Prostate gland (tissue), 2 donors: ENCODE data around the gene DAPL1. TPM values are rescaled to one million over a fixed set of nuclear protein-coding genes. Genes with fewer than 3 reads are reported as not detected.

Experiments
- DNase-seq: peaks from one replicate; pipeline ENCODE4 v3.0.0-alpha.2; 2019; ENCODE audit warnings: low spot score
- H3K27ac ChIP-seq, 2 donors: fragments of 200-600 bp; sonication (generic); 2 replicates each; pipeline ENCODE4 v1.5.1; 2017 to 2019
- H3K27me3 ChIP-seq: fragments of 200-600 bp; sonication (generic); replicated peaks from 2 replicates; pipeline ENCODE4 v1.5.1; 2019; ENCODE audit not compliant: insufficient read depth
- H3K36me3 ChIP-seq, 2 donors: fragments of 200-600 bp; sonication (generic); 1 replicate in 1 of 2; 2 replicates in 1 of 2; pipeline versions ENCODE4 v1.5.1 to v1.8.1; 2017 to 2019
- H3K4me1 ChIP-seq: fragments of 200-600 bp; sonication (generic); replicated peaks from 2 replicates; pipeline ENCODE4 v1.5.1; 2019
- H3K4me3 ChIP-seq, 2 donors: fragments of 200-600 bp; sonication (generic); 2 replicates each; pipeline ENCODE4 v1.5.1; 2017 to 2019
- H3K9me3 ChIP-seq: fragments of 200-600 bp; sonication (generic); 2 replicates; pipeline ENCODE4 v1.5.1; 2017
- CTCF ChIP-seq, 4 experiments: fragments of 200-600 bp in 2 of 4; fragments of 450-650 bp in 2 of 4; sonication (generic) in 2 of 4; IDR thresholded peaks; 1 replicate in 3 of 4; 2 replicates in 1 of 4; pipeline ENCODE4 v1.5.1; 2016 to 2019; ENCODE audit warnings: antibody characterized with exemption in 4 of 4, mild to moderate bottlenecking in 2 of 4, moderate library complexity in 2 of 4
- POLR2A ChIP-seq: fragments of 450-650 bp; IDR thresholded peaks from one replicate; pipeline ENCODE4 v1.6.1; 2016; ENCODE audit warnings: antibody characterized with exemption, mild to moderate bottlenecking
- POLR2AphosphoS5 ChIP-seq: sonication (generic); formaldehyde crosslinking; IDR thresholded peaks from one replicate; pipeline ENCODE4 v1.6.1; 2017; ENCODE audit warnings: antibody characterized with exemption
- WGBS: methylation state at CpG from one replicate; pipeline ENCODE4 v1.1.5; 2018; 5-methylcytosine and 5-hydroxymethylcytosine counted together
- intact Hi-C: fragments of 100-400 bp; cut with DNase I; formaldehyde crosslinking; loops from one replicate; pipeline ENCODE4 v1.14.2; 2022
- total RNA-seq, 2 donors: library from RNA; depleted of rRNA; stranded (reverse); fragments of >200 nt; gene quantifications; one replicate each; pipeline ENCODE4 v1.1.0, GENCODE V29; 2016

Gene DAPL1
- total RNA-seq, 2 donors from 2014 or later, result 19.0 TPM; not detected in 1

DNA sequence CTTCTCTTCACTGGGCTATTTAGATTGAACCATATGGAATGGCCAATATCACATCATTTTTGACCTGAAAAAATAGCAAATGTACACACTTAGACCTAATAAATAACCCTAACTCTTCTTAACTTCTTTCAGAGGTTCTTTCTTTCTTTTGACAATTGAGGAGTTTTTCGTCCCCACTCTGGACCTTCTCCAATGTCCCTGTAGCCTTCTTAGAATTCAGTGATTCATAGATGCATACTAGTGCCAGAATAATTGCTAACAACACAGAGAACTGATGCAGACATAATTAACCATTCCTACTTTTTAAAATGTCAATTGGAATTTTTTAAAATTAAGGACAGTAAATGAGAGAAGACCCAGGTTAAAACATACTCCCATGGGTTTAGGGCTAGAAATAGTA, 20.0 kb downstream of the DAPL1 start:
- no peaks in the 10 kb centered on the region for H3K4me1 ChIP-seq
- DNase-seq, result no peak
- no peaks in the 10 kb centered on the region for H3K27me3 ChIP-seq
- no peaks in the 10 kb centered on the region for H3K9me3 ChIP-seq
- H3K27ac ChIP-seq, result no peak overlapping the region
- 80% methylated on average over 1 of the region's 1 CpG for WGBS
- no peaks in the 10 kb centered on the region for H3K36me3 ChIP-seq
- TF ChIP-seq POLR2A (no peak), CTCF (IDR thresholded peaks at IDR 0.05) (no peak), POLR2AphosphoS5 (no peak)
- H3K4me3 ChIP-seq, result no peak overlapping the region
- intact Hi-C loops, result no loop called here

GRCh38 chr2:158815658-158816057, 20.5 kb downstream of the DAPL1 start:
- Histone ChIP-seq H3K4me3 (no peak overlapping the region), H3K4me1 (no peaks in the 10 kb centered on the region), H3K9me3 (no peaks in the 10 kb centered on the region), H3K27ac (no peak overlapping the region), H3K27me3 (no peaks in the 10 kb centered on the region), H3K36me3 (no peaks in the 10 kb centered on the region)
- TF ChIP-seq CTCF (IDR thresholded peaks at IDR 0.05) (no peak), POLR2A (no peak), POLR2AphosphoS5 (no peak)
- WGBS, result 51% methylated on average over 5 of the region's 5 CpGs
- intact Hi-C loops, result no loop called here
- DNase-seq, result no peak

DNA sequence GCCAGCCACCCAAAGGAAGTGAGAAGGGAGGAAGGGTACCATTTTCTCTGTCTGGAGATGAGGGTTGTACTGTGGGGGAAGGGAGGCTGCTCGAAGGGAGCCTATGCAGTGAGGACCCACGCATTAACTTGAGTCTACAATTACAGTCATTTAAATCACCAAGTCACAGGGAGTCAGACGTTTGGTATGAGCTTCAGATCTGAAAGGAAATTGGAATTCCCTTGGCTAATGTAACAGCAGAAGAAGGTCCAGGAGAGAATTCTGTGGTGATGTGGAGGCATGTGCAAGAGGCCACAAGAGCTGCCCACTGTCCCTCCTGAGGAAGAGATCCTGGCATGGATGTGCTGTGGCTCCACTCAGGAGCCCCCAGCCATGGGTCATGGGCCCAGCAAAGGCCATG, 22.5 kb downstream of the DAPL1 start:
- H3K4me3 ChIP-seq, result no peak overlapping the region
- TF ChIP-seq POLR2A, result no peak
- no peak for TF ChIP-seq CTCF (IDR thresholded peaks at IDR 0.05)
- TF ChIP-seq POLR2AphosphoS5, result no peak
- 85% methylated on average over 3 of the region's 3 CpGs for WGBS
- H3K9me3 ChIP-seq, result no peaks in the 10 kb centered on the region
- no peaks in the 10 kb centered on the region for H3K4me1 ChIP-seq
- H3K36me3 ChIP-seq, result no peaks in the 10 kb centered on the region
- H3K27me3 ChIP-seq, result no peaks in the 10 kb centered on the region
- no peak for DNase-seq
- intact Hi-C loops, result no loop called here
- no peak overlapping the region for H3K27ac ChIP-seq

DNA sequence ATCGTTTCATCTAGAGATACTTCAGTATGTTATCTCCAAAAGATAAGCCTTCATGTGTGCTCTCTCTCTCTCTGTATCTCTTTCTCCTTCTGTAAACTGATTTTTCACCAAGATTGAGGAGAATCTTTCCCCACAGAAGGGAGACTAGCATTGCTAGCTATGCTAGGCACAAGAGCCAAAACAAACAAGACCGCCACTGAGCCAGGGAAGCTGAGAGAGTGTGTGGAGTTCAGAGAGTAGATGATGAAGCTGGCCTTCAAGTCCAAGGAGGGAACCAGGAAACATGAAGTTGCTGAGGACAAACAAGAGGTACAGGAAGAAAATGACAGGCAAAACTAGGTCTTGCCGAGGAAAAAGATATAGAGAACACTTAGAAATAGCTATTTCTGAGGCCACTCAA, 23.4 kb downstream of the DAPL1 start:
- TF ChIP-seq POLR2A (no peak), CTCF (IDR thresholded peaks at IDR 0.05) (no peak), POLR2AphosphoS5 (no peak)
- Histone ChIP-seq H3K4me1 (no peaks in the 10 kb centered on the region), H3K36me3 (no peaks in the 10 kb centered on the region), H3K4me3 (no peak overlapping the region), H3K27ac (no peak overlapping the region), H3K9me3 (no peaks in the 10 kb centered on the region), H3K27me3 (no peaks in the 10 kb centered on the region)
- intact Hi-C loops, result no loop called here
- no peak for DNase-seq
- 40% methylated on average over 3 of the region's 3 CpGs for WGBS

- 78% methylated on average over 13 of the region's 13 CpGs for WGBS
- intact Hi-C loops, result no loop called here
- Histone ChIP-seq H3K9me3 (no peaks in the 10 kb centered on the region), H3K36me3 (no peaks in the 10 kb centered on the region), H3K4me1 (no peaks in the 10 kb centered on the region), H3K27ac (no peak overlapping the region), H3K27me3 (no peaks in the 10 kb centered on the region), H3K4me3 (no peak overlapping the region)
- TF ChIP-seq POLR2AphosphoS5, result no peak
- TF ChIP-seq POLR2A, result no peak
- TF ChIP-seq CTCF (IDR thresholded peaks at IDR 0.05), result no peak
- no peak for DNase-seq
These were observed 27.1 kb downstream of the DAPL1 start for GRCh38 chr2:158822193-158822592.
